ENCODE results near the gene RS1.

Gene RS1

GRCh38 chrX:18714910-18715309 lies 43.0 kb upstream of the RS1 start:
- Histone ChIP-seq H3K4me1 (ENCODE audit: control insufficient read depth, insufficient read depth, low read length) (no peaks in the 10 kb centered on the region), H3K27ac (ENCODE audit: extremely low read depth, low read depth, low read length) (no peak overlapping the region), H3K9me3 (ENCODE audit: control insufficient read depth, insufficient read depth, low read depth, low read length) (no peaks in the 10 kb centered on the region), H3K36me3 (ENCODE audit: control insufficient read depth in 2 of 2, insufficient read depth in 1 of 2, low read length in 2 of 2) (no peaks in the 10 kb centered on the region), H3K4me3 (ENCODE audit: low read depth, low read length) (no peak overlapping the region)
- TF ChIP-seq ZNF521 (tag by site-specific recombination; IDR thresholded peaks at IDR 0.05), result no peak
- no peak for TF ChIP-seq ZNF302 (tag by site-specific recombination; IDR thresholded peaks at IDR 0.05; ENCODE audit: low read depth)
- TF ChIP-seq KLF8 (tag by site-specific recombination; IDR thresholded peaks at IDR 0.05), result no peak
- TF ChIP-seq ZNF433 (tag by site-specific recombination; IDR thresholded peaks at IDR 0.05; ENCODE audit: low read depth), result no peak
- no peak for TF ChIP-seq ZNF266 (tag by site-specific recombination; IDR thresholded peaks at IDR 0.05; ENCODE audit: low read depth)
- POLR2A ChIA-PET, result no interaction called here
- CTCF ChIA-PET, result no interaction called here

GRCh38 chrX:18709833-18710232 lies 37.9 kb upstream of the RS1 start:
- POLR2A ChIA-PET, result no interaction called here
- CTCF ChIA-PET, result no interaction called here

GRCh38 chrX:18707426-18708049 lies 35.6 kb upstream of the RS1 start, which contains the start of gene PPEF1:
PPEF1 (plus strand) TSS chrX:18707645; CDS start chrX:18707781, 136 bp downstream.
- H3K4me1 ChIP-seq (ENCODE audit: control insufficient read depth, insufficient read depth, low read length), result no peaks in the 10 kb centered on the region
- CTCF ChIA-PET, result interaction anchor here (0.5 to 1.2 kb wide), 4 partner anchors 31 to 1074 kb away, joined by 3 to 6 read pairs (median 4); no protein-coding TSS in a partner anchor
- no peaks in the 10 kb centered on the region for H3K9me3 ChIP-seq (ENCODE audit: control insufficient read depth, insufficient read depth, low read depth, low read length)
- H3K4me3 ChIP-seq (ENCODE audit: low read depth, low read length), result no peak within 1 kb of the TSS
- H3K27ac ChIP-seq (ENCODE audit: extremely low read depth, low read depth, low read length), result no peak within 1 kb of the TSS
- H3K36me3 ChIP-seq (ENCODE audit: control insufficient read depth in 2 of 2, insufficient read depth in 1 of 2, low read length in 2 of 2), result no peaks in the 10 kb centered on the region
- POLR2A ChIA-PET, result no interaction called here
- TF ChIP-seq ZSCAN18 (tag by site-specific recombination; IDR thresholded peaks at IDR 0.05) (no peak), ZBTB48 (tag by site-specific recombination; IDR thresholded peaks at IDR 0.05) (no peak), ZNF350 (tag by site-specific recombination; IDR thresholded peaks at IDR 0.05) (no peak), PRDM10 (tag by site-specific recombination; IDR thresholded peaks at IDR 0.05) (peak; percentile 94), ZBTB17 (tag by site-specific recombination; IDR thresholded peaks at IDR 0.05) (peak; percentile 73), ZNF792 (tag by site-specific recombination; IDR thresholded peaks at IDR 0.05) (no peak)

More at GRCh38 chrX:18709833-18710232, 37.9 kb upstream of the RS1 start:
- TF ChIP-seq ZNF398 (tag by site-specific recombination; IDR thresholded peaks at IDR 0.05) (no peak), ZNF175 (tag by site-specific recombination; IDR thresholded peaks at IDR 0.05) (no peak), ZNF26 (tag by site-specific recombination; IDR thresholded peaks at IDR 0.05) (no peak), ZNF610 (tag by site-specific recombination; IDR thresholded peaks at IDR 0.05; ENCODE audit: borderline replicate concordance) (no peak), ZFP69B (tag by site-specific recombination; IDR thresholded peaks at IDR 0.05) (no peak), ZNF670 (tag by site-specific recombination; IDR thresholded peaks at IDR 0.05; ENCODE audit: low read depth) (no peak), ZNF585B (tag by site-specific recombination; IDR thresholded peaks at IDR 0.05) (no peak), ZFP3 (tag by site-specific recombination; IDR thresholded peaks at IDR 0.05; ENCODE audit: low read depth) (no peak), OVOL3 (tag by site-specific recombination; IDR thresholded peaks at IDR 0.05) (no peak), ZNF202 (tag by site-specific recombination; IDR thresholded peaks at IDR 0.05; ENCODE audit: borderline replicate concordance) (no peak), ZBTB26 (tag by site-specific recombination; optimal IDR thresholded peaks at IDR 0.05) (no peak)
- Histone ChIP-seq H3K9me3 (ENCODE audit: control insufficient read depth, insufficient read depth, low read depth, low read length) (no peaks in the 10 kb centered on the region), H3K36me3 (ENCODE audit: control insufficient read depth in 2 of 2, insufficient read depth in 1 of 2, low read length in 2 of 2) (no peaks in the 10 kb centered on the region), H3K4me1 (ENCODE audit: control insufficient read depth, insufficient read depth, low read length) (no peaks in the 10 kb centered on the region), H3K4me3 (ENCODE audit: low read depth, low read length) (no peak overlapping the region), H3K27ac (ENCODE audit: extremely low read depth, low read depth, low read length) (no peak overlapping the region)
